Stomach (tissue), 4 donors: ENCODE results near the gene COIL.

Experiments used
- CTCF ChIP-seq, 7 experiments: fragments of 450-650 bp in 4 of 7; fragments of 200-600 bp in 3 of 7; sonication (generic) in 3 of 7; IDR thresholded peaks; one replicate each; pipeline ENCODE4 v1.5.1; 2016 to 2019; ENCODE audit warnings: antibody characterized with exemption in 7 of 7, control low read depth in 2 of 7, mild to moderate bottlenecking in 1 of 7
- EP300 ChIP-seq: sonication (generic); formaldehyde crosslinking; IDR thresholded peaks from one replicate; pipeline ENCODE4 v1.6.1; 2017; ENCODE audit warnings: antibody characterized with exemption
- POLR2A ChIP-seq, 4 donors: fragments of 450-650 bp; IDR thresholded peaks; one replicate each; pipeline ENCODE4 v1.6.1; 2016; ENCODE audit warnings: antibody characterized with exemption in 4 of 4, control low read depth in 2 of 4, mild to moderate bottlenecking in 1 of 4, moderate library complexity in 1 of 4
- POLR2AphosphoS5 ChIP-seq, 3 donors: sonication (generic); formaldehyde crosslinking; IDR thresholded peaks; one replicate each; pipeline ENCODE4 v1.6.1; 2016; ENCODE audit warnings: antibody characterized with exemption in 3 of 3

DNA sequence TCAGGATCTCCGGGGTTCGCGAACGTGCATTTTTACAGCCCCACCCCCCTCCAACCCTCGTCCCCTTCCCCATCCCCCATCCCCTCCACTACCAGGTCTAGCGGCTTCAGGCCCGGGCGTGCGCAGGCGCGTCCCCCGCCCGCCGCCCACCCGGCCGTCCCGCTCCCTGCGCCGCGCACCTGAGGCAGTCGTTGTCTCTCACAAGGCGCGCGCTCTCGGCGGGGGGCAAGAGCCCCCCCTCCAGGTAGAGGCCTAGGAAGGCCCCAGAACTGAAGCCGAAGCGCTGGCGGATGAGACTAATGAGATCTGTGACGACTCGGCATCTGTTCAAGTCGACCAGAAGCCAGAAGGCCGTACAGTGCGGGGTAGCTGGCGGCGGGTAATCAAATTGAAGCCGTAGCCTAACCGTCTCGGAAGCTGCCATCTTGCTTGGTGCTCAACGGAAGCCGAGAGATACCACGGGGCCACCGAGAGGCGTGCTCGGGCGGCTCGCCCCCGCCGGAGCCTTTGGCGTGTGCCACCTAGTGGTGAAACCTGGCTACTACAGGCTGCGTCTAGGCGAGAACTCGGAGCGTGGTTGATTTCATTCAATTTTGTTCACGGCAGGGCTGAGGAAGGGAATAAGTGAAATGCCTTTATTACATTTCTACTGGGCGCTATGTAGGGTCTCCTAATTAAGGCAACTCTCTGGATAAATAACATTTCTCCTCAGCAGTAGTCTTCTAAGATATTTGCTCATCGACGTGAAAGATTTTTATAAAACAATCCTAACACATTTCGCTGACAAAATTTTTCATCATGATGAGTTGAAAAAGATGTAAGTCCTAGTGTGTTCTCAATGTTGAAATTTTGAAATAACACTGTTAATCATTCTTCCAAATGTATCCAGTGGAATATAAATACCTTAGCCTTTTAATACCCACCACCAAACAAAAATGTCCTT lies at the start of gene COIL:
- TF ChIP-seq POLR2AphosphoS5 (IDR thresholded peaks at IDR 0.05) (peak; percentile 65 to 93 (median 75)), CTCF (IDR thresholded peaks at IDR 0.05) (peak in 6 of 7 experiments; percentile 73 to 100 (median 100)), EP300 (no peak), POLR2A (IDR thresholded peaks at IDR 0.05) (no peak)
